Epidermal melanocyte (primary cell): ENCODE data around the gene PNPO.

ENCODE experiments used
- DNase-seq: peaks from one replicate; pipeline ENCODE4 v3.0.0; 2011; ENCODE audit warnings: low spot score; ENCODE audit not compliant: insufficient read length

PNPO gene

GRCh38 chr17:47996201-47996600 is 54.8 kb downstream of the PNPO start:
- DNase-seq, result no peak

- no peak for DNase-seq
Measured at GRCh38 chr17:47997586-47997985, 56.2 kb downstream of the PNPO start.

- DNase-seq, result no peak
Measured at GRCh38 chr17:47998044-47998443, 56.7 kb downstream of the PNPO start.
